Ureter (tissue), 1 donor: ENCODE data around the gene CACNB2. TPM values are rescaled to one million over a fixed set of nuclear protein-coding genes. Genes with fewer than 3 reads are reported as not detected.
"Not testable (repeated sequence)": the region's sequence is repeated elsewhere in the genome, so short reads cannot be mapped to it uniquely, and the experiment has no call there.

Experiments
- DNase-seq: peaks from one replicate; pipeline ENCODE4 v3.0.0-alpha.2; 2020; ENCODE audit warnings: low spot score
- total RNA-seq: library from RNA; stranded (reverse); gene quantifications from one replicate; pipeline ENCODE4 v1.2.4, GENCODE V29; 2023
- donor health status: DM: yes; HTN: yes; CAD: no.

Gene CACNB2
- total RNA-seq, 1 donor from 2014 or later: 14.3 TPM

DNA sequence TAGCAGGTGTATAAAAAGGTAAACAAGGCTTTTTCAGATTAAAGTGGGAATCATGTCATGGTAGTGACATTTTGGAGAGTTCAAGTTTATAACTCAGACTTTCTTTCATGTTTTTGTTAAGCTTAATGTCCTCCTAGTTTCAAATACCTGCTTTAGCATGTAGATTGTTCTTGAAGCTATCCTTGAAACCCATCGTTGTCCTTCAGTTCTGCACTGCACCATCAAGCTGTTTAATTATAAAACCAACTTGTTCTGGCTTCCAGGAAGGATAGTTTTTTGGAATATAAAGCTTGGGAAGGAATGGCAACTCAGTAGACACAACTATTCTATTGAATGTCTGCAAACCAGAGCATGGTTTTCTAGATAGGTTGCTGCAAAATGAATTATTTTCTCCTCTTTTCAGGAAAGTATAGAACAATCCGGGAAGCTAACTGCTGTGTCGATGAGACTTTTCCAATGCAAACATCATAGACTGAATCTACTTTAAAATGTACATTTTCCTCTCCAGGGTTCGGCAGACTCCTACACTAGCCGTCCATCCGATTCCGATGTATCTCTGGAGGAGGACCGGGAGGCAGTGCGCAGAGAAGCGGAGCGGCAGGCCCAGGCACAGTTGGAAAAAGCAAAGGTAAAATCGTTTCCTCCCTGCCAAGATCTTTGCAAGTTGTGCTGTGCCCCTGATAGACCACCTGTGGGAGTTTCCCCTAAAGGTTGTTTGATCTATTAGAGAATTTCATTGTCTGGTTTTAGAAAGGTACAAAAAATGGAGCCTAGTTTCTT, 261.4 kb downstream of the CACNB2 start:
- no peak for DNase-seq

DNA sequence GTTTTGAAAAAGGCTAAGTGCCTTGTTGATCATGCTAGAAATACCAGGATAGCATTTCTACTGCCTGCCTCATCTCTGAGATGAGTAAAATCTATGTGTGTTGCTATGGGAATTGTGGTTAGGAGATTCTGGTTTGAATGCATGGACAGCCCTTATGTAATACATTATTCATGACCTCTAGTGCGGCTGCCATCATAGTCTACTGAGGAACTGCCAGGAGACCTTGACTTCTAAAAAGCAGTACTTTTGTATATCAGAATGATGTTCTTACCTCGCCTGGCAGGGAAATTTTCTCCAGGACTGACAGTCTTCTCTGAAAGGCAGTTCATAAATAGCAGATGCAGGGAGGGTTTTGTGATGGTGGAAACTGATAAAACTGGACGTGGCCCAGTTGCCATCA, 262.6 kb downstream of the CACNB2 start:
- DNase-seq: no peak

DNA sequence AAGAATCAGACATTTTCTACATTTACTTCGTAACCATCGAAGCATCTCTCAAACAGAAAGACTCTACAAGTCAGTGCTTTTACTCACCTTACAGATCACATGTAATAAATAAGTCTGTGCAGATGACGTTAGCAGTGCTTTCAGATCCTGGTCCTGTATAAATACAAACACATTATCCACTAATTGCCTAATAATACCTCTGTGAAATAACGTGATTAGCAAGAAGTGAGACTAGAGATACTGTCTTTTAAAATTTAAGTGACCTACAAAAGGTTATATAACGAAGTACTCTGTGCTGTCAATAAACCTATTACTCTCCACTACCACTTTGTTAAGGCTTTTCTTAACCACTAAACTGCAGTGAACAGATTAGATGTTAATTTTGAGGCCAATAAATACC, 264.3 kb downstream of the CACNB2 start:
- no peak for DNase-seq

DNA sequence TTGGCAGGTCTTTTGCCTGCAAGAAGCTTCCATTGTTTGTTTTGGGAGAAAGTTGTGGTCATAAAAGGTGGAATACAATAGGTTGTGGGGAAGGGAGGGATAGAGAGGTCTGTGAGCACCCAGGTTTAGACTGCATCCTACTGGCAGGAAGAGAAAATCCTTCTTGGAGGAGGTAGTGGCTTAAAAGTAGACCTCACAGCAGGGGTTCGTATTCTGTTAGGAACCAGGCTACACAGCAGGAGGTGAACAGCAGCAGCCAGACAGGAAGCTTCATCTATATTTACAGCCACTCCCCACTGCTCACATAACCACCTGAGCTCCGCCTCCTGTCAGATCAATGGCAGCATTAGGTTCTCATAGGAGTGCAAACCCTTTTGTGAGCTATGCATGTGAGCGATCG, 265.9 kb downstream of the CACNB2 start:
- DNase-seq: no peak

DNA sequence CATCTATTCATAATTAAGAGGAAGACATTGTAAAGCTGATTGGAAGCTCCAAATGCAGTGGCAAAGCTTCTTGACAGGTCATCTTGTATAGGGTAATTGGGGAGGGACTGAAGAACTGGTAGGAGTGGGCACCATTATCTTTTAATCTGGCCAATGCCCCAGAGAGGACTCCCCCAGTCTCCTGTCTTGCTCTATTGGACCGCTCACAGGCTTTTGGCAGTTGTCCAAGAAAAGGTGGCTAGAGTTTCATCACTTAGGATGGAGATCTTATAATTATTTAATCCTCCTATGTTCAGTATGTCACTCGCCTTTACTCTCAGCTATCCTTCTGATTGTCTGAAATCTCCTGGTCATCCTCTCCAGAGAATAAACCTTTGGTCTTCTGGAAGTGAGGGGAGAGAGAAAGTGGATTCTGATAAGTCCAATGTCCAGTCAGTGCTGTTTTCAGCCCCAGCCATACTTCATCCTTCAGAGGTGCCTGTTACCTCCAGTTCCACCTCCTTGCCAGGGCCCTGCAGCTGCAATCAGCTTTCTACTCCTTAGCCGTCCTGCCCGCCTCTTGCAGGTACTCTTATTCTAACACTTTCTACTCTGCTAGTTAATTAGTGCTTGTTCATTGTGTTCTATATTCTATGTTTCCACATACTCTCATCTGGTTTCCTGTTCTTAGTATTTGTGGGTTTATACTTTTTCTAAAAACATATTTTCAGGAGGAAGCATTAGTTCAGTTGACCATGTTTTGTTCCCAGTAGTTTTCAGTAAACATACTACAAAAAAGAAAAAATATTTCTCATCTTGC, 269.6 kb downstream of the CACNB2 start:
- DNase-seq: no peak

DNA sequence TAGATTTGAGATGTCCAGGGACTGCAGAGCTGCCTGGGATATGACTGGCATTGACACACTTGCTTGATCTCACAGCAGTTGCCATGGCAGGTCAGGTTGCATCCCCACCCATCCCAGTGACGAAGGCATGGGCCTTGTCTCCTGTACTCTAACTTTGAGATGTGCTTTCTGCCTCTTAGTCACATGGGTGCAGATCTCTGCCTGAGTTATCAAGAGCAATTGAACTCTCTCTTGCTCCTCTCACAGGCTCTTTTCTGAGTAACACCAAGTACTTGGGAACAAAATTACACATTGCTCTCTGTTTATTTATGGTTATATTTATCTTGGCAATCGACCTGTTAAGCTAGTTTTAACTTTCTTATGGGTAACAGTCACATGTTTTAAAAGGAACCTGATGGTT, 273.8 kb downstream of the CACNB2 start:
- DNase-seq: no peak

DNA sequence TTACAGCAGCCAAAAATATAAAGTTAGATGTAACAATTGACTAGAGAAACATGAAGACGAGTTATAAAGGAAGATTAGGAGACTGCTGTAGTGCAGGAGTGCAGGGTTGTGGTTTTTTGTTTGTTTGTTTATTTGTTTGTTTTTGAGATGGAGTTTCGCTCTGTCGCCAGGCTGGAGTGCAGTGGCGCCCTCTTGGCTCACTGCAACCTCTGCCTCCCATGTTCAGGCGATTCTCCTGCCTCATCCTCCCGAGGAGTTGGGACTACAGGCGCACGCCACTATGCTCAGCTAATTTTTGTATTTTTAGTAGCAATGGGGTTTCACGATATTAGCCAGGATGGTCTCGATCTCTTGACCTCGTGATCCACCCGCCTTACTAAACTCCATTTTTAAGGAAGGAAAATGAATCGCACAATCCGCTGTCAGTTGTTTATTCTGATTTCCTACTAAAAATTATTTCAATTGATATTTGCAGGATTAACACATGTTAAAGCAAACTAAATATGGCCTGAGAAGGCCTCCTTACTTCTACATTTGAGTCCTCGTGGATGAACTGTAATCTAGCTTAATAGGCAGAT, 277.8 kb downstream of the CACNB2 start:
- no peak for DNase-seq

DNA sequence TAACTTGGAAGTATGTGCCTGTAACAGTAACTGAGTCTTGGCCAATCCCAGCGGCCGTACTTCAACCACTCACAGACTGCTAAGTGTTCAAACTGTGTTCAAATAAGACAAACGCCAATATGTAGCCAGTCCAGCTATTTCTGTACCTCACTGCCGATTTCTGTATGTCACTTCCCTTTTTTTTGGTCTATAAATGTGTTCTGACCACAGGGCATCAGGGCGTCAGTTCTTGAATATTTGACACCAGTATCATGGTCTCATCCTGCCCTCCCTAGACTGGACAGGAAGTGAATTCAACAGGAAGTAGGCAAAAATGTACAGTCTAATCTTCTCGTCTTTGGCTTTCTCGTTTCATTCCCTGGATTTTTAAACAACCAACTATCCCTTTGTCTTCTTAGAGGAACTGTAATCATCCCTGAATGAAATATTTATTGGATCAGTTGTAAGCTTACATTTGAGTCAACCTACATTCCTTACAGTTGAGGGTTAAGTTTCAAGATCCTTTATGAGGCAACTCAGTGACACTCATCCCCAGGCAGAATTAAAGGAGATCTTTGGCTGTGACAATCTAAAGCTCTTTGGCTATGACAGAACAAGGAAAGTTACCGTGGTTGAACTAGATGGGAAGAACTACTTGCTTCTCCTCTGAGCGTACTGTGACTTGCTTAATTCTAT, 278.5 kb downstream of the CACNB2 start:
- no peak for DNase-seq

DNA sequence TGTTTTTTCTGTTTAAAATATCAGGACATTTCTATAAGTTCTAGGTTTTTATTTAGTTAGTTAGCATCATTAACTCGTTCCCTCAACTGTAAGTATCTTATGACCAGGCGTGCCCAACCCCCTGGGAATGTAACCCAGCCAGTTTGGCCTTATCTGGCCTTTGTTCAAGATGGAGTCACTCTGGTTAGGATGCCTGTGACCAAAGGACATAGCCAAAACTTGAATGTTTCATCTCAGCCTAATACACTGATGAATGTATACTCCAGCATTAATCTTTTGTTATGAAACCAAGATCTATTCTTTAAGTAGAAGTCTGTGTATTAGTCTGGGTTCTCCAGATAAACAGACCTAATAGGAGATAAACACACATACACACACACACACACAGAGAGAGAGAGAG, 279.7 kb downstream of the CACNB2 start:
- no peak for DNase-seq

DNA sequence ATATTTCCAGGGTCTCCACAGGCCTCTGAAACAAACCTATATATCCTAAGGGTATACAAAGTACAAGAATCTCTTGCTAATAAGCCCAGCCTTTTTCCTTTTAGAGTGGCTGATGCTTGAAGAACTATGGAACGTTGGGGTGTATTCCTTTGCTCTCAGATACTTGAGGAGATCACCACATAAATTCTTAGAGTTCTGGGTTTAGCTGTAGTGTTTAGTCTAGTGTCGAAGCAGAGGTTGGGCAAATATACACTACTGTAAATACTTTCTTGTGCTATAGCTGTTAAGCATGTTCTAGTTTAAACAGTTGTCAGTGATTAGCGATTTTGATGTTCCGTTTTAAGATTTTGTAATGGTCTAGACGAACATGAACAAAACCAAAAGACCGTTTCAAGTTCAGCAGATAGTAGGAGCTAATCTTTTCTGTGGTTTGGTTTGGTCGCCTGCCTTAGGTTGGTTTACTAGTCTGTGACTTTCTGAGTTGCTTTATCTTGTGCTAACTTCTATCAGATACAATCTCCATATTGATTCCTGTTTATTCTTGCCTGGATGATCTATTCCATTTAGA, 281.6 kb downstream of the CACNB2 start:
- DNase-seq: no peak

DNA sequence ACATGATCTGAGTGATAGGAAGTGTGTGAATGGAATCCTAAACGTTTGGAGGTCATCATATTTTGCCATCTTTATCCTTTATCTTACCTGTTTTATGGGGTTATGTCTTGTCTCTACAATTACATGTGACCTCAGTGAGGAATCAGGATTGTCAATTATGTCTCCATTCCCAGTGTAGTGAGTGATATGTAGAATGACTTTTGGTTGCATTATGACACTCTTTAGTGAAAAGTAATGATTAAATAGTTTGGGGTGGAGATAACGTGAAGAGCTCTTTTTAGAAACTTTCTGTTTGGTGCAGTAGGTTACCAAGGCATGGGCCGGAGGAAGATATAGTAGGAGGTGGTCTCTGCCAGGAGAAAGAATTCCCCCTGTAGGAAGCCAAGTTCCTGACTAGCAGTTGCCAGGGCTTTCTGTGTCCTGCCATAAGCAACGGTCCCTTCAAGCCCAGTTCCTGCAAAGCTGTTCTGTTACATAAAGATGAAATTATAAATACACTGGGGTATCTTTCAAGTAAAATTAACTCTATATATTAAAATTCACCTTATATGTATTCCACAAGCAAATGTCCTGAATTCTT, 282.9 kb downstream of the CACNB2 start:
- no peak for DNase-seq

DNA sequence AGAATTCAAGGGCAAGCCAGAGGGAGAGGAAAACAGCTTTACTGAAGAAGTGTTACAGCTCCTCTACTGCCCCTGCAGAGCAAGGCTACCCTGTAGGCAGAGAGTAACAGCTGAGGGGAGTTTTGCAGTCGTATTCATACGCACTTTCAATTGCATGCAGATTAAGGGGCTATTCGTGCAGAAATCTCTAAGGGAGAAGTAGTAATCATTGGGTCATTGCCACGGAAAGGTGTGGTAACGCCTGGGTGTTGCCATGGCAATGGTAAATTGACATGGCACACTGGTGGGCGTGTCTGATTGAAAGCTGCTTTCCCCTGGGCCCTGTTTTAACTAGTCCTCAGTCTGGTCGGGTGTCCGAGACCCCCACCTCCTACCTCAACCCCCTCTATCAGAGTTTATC, 284.0 kb downstream of the CACNB2 start:
- no peak for DNase-seq

DNA sequence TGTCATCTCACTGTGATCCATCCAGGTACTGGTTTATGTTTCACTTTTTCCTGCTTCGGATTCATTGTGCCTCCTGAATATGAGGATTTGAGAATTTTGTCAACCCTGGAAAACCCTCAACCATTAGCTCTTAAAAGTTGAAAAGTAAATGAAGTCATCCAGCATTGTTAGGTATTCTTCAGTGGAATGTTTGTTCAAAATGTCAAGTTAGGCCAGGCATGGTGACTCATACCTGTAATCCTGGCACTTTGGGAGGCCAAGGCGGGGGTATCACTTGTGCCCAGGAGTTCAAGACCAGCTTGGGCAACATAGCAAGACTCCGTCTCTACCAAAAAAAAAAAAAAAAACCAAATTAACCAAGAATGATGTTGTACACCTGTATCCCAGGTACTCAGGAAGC, 289.1 kb downstream of the CACNB2 start:
- no peak for DNase-seq

DNA sequence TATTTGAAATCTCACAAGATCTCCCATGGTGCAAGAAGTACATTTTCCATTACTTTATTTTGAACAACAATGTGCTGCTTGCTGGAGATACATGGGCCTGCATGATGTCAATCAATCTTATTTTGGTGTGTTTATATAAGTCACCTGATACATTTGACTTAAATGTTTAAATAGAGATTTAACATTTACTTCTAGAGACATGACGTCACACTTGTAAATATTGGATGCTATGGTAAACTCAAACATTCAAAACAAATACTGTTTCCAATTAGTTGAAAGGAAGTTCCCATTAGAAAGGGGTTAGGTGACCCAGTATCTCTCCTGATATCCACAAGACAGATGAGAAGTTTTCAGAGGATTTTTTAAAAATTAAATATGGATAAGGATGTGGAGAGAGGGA, 296.7 kb downstream of the CACNB2 start:
- no peak for DNase-seq

DNA sequence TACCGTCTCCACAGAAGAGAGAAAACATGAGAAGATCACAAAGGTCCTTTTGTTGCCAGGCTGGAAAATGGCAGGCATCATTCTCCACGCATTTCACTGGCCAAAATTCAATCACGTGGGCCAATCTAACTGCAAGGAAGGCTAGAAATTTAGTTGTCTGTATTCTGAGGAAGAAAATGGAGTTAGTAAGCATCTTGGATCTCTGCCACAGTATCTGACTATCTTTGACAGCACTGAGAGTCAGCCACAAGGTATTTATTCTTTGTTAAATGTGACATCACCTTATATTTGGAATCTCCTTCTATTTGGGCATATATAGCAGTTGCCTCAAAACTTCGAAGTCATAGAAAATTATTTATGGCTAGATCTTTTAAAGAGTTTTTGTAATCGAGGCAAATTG, 297.3 kb downstream of the CACNB2 start:
- DNase-seq: no peak

DNA sequence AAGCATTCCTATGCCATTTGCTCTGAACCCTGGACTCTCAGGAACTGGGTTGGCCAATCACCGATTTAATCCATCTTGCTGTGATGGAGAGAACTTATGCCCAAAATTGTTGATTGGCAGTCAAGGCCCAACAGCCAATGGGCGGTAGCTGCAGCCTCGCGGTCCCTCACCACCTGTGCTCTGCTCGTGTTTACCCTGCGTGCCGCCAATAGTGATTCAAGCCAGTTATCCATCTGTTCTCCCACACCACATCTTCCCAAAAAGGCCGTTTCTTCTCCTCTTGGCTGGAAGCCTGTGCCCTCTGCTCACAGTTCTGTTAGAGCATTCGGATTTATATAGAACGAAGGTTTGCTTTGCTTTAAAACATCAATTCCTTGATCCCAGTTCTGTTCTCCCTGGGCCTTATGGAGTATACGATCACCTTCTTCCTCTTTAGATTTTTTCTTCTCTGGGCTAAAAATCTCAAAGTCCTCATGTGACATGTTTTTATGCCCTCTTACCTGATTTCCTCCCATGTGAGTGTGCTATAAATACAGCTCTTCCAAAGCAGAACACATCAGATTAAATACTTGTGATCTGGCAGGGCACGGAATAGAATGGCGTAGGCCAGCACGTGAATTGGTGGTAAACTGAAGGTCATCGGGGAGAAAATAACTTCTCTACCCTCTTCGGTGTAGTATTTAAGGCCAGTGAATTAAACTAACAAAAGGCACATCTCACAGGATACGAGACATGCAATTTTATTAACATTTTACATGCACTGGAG, 298.3 kb downstream of the CACNB2 start:
- no peak for DNase-seq

DNA sequence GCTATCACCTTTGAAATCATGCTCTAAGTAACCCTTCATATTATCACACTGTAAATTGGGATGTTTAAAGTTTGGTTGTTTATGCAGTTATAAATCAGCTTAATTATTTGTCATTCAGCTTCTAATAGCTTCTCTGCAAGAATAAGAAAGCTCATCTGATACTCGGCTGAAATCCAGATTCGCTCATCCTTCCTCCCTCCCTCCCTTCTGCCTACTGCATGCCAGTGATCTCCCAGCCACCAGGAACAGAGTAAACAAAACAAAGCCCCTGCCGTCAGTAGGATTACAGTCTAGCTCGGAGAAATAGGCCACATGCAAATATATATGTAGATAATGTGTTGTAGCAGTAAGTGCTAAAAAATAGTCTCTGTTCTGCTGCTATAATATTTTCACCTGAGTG, 299.4 kb downstream of the CACNB2 start:
- no peak for DNase-seq

DNA sequence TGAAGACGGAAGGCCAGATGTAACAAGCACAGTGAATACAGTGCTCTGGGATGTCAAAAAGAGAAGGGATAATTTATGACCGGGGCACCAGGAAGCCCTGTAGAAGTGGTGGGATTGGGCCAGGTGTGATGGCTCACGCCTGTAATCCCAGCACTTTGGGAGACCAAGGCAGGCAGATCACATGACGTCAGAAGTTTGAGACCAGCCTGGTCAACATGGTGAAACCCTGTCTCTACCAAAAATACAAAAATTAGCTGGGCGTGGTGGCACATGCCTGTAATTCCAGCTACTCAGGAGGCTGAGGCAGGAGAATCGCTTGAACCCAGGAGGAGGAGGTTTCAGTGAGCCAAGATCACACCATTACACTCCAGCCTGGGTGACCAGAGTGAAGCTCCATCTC, 305.4 kb downstream of the CACNB2 start:
- DNase-seq: not testable (repeated sequence)

DNA sequence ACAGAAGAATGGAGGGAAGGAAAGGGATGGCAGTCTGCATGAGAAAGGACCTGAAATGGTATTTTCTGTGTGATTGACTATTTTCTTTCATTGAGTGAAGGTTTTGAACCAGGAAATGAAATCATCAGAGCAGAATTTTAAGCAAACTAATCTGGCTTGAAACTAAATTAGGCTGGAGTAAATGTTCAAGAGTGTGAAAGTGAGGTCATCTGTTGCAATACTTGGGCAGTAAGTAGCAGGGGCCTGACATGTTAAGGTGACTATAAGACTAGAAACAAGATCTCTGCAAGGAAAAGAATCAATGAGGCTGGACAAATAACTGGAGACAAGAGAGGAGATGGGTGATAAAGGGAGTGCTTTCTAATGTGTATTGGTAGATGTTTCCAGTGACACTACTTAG, 306.0 kb downstream of the CACNB2 start:
- no peak for DNase-seq

DNA sequence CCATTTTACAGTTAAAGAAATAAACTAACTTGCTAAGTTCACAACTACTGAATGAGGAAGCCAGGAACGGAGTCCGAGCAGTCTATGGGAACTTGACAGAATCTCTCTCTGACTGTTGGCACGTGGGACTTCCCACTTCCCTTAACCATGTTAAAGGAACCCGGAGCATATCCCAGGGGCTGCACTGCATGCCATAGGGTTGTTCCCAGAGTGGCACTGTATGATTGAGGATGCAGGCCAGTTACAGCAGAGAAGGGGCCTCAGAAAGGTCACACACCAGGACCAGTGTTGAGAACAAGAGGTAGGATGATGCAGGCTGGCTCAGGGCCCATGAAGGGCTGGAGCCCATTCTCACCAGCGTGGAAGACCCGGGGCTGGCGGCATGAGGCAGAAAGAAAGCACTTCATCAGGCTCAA, 309.4 kb downstream of the CACNB2 start:
- no peak for DNase-seq

DNA sequence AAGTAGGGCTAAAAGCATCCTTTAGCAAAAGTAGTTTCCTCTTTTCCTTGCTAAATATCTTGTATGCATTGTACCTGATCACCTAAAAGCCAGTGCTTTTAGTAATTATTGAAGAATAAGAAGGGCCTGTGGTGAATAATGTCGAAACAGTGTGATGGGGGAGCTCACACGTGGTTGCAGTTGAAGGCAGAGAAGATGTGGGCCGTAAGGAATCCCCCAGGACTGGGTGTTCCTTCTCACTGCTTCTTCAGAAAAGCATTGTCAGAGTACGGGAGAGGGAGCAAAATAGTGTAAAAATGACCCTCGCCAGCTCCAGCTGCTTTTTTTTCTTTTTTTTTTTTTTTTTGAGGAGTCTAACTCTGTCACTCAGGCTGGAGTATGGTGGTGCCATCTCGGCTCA, 310.1 kb downstream of the CACNB2 start:
- no peak for DNase-seq
